Measurements from ENCODE around the gene APOC4. TPM values are rescaled to one million over a fixed set of nuclear protein-coding genes. Genes with fewer than 3 reads are reported as not detected.
A peak's percentile ranks its signal among the peaks of the same experiment; 100 is the strongest.

Gene APOC4
- polyA plus RNA-seq, 1 donor (not counting 4 experiments of a cell fraction or from before 2014, with no cell fraction given): not detected

GRCh38 chr19:44958090-44958489 is 16.1 kb downstream of the APOC4 start:
- Histone ChIP-seq H3K4me2 (ENCODE audit: control insufficient read depth, extremely low read depth, insufficient read depth, low read depth, low read length) (no peak overlapping the region), H4K20me1 (ENCODE audit: control insufficient read depth, extremely low read depth, insufficient read depth, low read length) (peaks cover 6% of the 10 kb centered on the region), H3K36me3 (ENCODE audit: control insufficient read depth in 2 of 2, extremely low read depth in 1 of 2, insufficient read depth in 2 of 2, low read length in 2 of 2) (peaks cover 11 to 26% of the 10 kb centered on the region in 2 experiments), H3K4me3 (ENCODE audit: control insufficient read depth in 2 of 3, extremely low read depth in 1 of 3, insufficient read depth in 2 of 3, low read depth in 1 of 3, low read length in 3 of 3) (no peak overlapping the region), H3K27ac (ENCODE audit: control insufficient read depth, insufficient read depth, low read length) (no peak overlapping the region), H3K9ac (ENCODE audit: control insufficient read depth, extremely low read depth, insufficient read depth, low read length) (peak overlapping the region; percentile 6), H3K79me2 (ENCODE audit: control insufficient read depth, insufficient read depth, low read length) (peaks cover 71% of the 10 kb centered on the region), H2AFZ (ENCODE audit: control insufficient read depth, low read length) (no peak overlapping the region), H3K9me1 (ENCODE audit: control insufficient read depth, extremely low read depth, insufficient read depth, low read length) (no peaks in the 10 kb centered on the region), H3K9me3 (ENCODE audit: control insufficient read depth, low read depth, low read length) (no peaks in the 10 kb centered on the region), H3K27me3 (ENCODE audit: control insufficient read depth, extremely low read depth, insufficient read depth, low read length) (no peaks in the 10 kb centered on the region), H3K4me1 (ENCODE audit: control insufficient read depth, extremely low read depth, insufficient read depth, low read length) (peaks cover 23% of the 10 kb centered on the region)
- no peak for TF ChIP-seq CTCF (optimal IDR thresholded peaks at IDR 0.05 in 1 of 3, IDR thresholded peaks at IDR 0.05 in 1 of 3, conservative IDR thresholded peaks at IDR 0.05 in 1 of 3; ENCODE audit: extremely low read depth in 1 of 3, insufficient read depth in 2 of 3, low read length in 3 of 3)
- TF ChIP-seq EZH2 (IDR thresholded peaks at IDR 0.05; ENCODE audit: low read length): no peak
- FAIRE-seq (no peak), DNase-seq (ENCODE audit: low read depth, low spot score) (no peak)
- dilution Hi-C loops (cut with MboI; ENCODE audit: extremely low pct_ligation_motif_present, low sequenced_read_pairs): no loop called here

- Histone ChIP-seq H3K9me3 (ENCODE audit: control insufficient read depth, low read depth, low read length) (no peaks in the 10 kb centered on the region), H3K9ac (ENCODE audit: control insufficient read depth, extremely low read depth, insufficient read depth, low read length) (no peak overlapping the region), H4K20me1 (ENCODE audit: control insufficient read depth, extremely low read depth, insufficient read depth, low read length) (peaks cover 6% of the 10 kb centered on the region), H3K4me2 (ENCODE audit: control insufficient read depth, extremely low read depth, insufficient read depth, low read depth, low read length) (no peak overlapping the region), H3K4me3 (ENCODE audit: control insufficient read depth in 2 of 3, extremely low read depth in 1 of 3, insufficient read depth in 2 of 3, low read depth in 1 of 3, low read length in 3 of 3) (no peak overlapping the region), H3K36me3 (ENCODE audit: control insufficient read depth in 2 of 2, extremely low read depth in 1 of 2, insufficient read depth in 2 of 2, low read length in 2 of 2) (peaks cover 11 to 26% of the 10 kb centered on the region in 2 experiments), H3K27ac (ENCODE audit: control insufficient read depth, insufficient read depth, low read length) (no peak overlapping the region), H3K4me1 (ENCODE audit: control insufficient read depth, extremely low read depth, insufficient read depth, low read length) (peaks cover 14% of the 10 kb centered on the region), H3K9me1 (ENCODE audit: control insufficient read depth, extremely low read depth, insufficient read depth, low read length) (no peaks in the 10 kb centered on the region), H3K27me3 (ENCODE audit: control insufficient read depth, extremely low read depth, insufficient read depth, low read length) (no peaks in the 10 kb centered on the region), H3K79me2 (ENCODE audit: control insufficient read depth, insufficient read depth, low read length) (peaks cover 68% of the 10 kb centered on the region), H2AFZ (ENCODE audit: control insufficient read depth, low read length) (no peak overlapping the region)
- no peak for FAIRE-seq
- TF ChIP-seq EZH2 (IDR thresholded peaks at IDR 0.05; ENCODE audit: low read length) (no peak), CTCF (optimal IDR thresholded peaks at IDR 0.05 in 1 of 3, IDR thresholded peaks at IDR 0.05 in 1 of 3, conservative IDR thresholded peaks at IDR 0.05 in 1 of 3; ENCODE audit: extremely low read depth in 1 of 3, insufficient read depth in 2 of 3, low read length in 3 of 3) (no peak)
- dilution Hi-C loops (cut with MboI; ENCODE audit: extremely low pct_ligation_motif_present, low sequenced_read_pairs): no loop called here
- DNase-seq (ENCODE audit: low read depth, low spot score): no peak
Measured at GRCh38 chr19:44959691-44960090, 17.7 kb downstream of the APOC4 start.

All from keratinocyte (primary cell).